IMR-90 (cell line): Measurements from ENCODE around the gene CASP8. TPM values are rescaled to one million over a fixed set of nuclear protein-coding genes. Genes with fewer than 3 reads are reported as not detected.

Experiments
- ATAC-seq: fragments of 200-7000 bp; cut with Tn5 transposase; 2 replicates; pipeline ENCODE4 v1.9.1; 2020; ENCODE audit warnings: low read depth, mild to moderate bottlenecking, moderate library complexity
- BruUV-seq: library from RNA; stranded (reverse); fragments of 400-500 nt; replicated peaks from 2 replicates; lab custom pipeline; 2021; lab: Mats Ljungman, UMichigan
- CTCF ChIA-PET: fragments of 300-600 bp; formaldehyde crosslinking; extraction: SDS; loops from one replicate; lab custom pipeline; 2021; ENCODE audit warnings: antibody characterized with exemption; lab: Yijun Ruan, JAX
- POLR2A ChIA-PET: fragments of 300-600 bp; sonication (Branson Sonifier 250); formaldehyde crosslinking; loops from one replicate; lab custom pipeline; 2022; ENCODE audit warnings: antibody characterized with exemption; ENCODE audit not compliant: unreplicated experiment; lab: Charles Lee
- DNase-seq: peaks from one replicate; pipeline ENCODE4 v3.0.0; 2013
- H2AFZ ChIP-seq: replicated peaks from 2 replicates; pipeline ENCODE3; 2013; ENCODE audit warnings: low read length, mild to moderate bottlenecking; ENCODE audit not compliant: poor library complexity
- H2AK5ac ChIP-seq: 2 replicates; pipeline ENCODE4 v1.6.1; 2013; ENCODE audit warnings: low read depth, low read length, inconsistent platforms
- H2AK9ac ChIP-seq: replicated peaks from 2 replicates; pipeline ENCODE3; 2013; ENCODE audit warnings: mild to moderate bottlenecking, low read depth, low read length, moderate library complexity; ENCODE audit not compliant: poor library complexity
- H2BK120ac ChIP-seq: 2 replicates; pipeline ENCODE4 v1.6.1; 2013; ENCODE audit warnings: low read depth, low read length, inconsistent platforms
- H2BK15ac ChIP-seq: 3 replicates; pipeline ENCODE4 v1.6.1; 2013; ENCODE audit warnings: low read depth, low read length, inconsistent platforms
- H2BK20ac ChIP-seq: 2 replicates; pipeline ENCODE4 v1.6.1; 2013; ENCODE audit warnings: low read depth, mild to moderate bottlenecking, inconsistent platforms, low read length, moderate library complexity
- H2BK5ac ChIP-seq: 2 replicates; pipeline ENCODE4 v1.6.1; 2013; ENCODE audit warnings: mild to moderate bottlenecking, low read depth, low read length, inconsistent platforms; ENCODE audit not compliant: poor library complexity, severe bottlenecking
- H3K14ac ChIP-seq: replicated peaks from 2 replicates; pipeline ENCODE4 v1.6.1; 2013; ENCODE audit warnings: low read depth, low read length, inconsistent platforms
- H3K18ac ChIP-seq: 2 replicates; pipeline ENCODE4 v1.6.1; 2013; ENCODE audit warnings: low read depth, low read length, control low read depth
- H3K23ac ChIP-seq: 2 replicates; pipeline ENCODE4 v1.6.1; 2013; ENCODE audit warnings: low read depth, low read length, inconsistent platforms
- H3K27ac ChIP-seq: 2 replicates; pipeline ENCODE4 v1.5.1; 2013; ENCODE audit warnings: mild to moderate bottlenecking, control low read depth, low read length; ENCODE audit not compliant: insufficient read depth
- H3K27me3 ChIP-seq: 2 replicates; pipeline ENCODE4 v1.6.1; 2013; ENCODE audit warnings: low read length; ENCODE audit not compliant: control insufficient read depth, insufficient read depth
- H3K36me3 ChIP-seq: 2 replicates; pipeline ENCODE4 v1.6.1; 2013; ENCODE audit warnings: low read length, mixed read lengths; ENCODE audit not compliant: control insufficient read depth, insufficient read depth
- H3K4ac ChIP-seq: 2 replicates; pipeline ENCODE4 v1.6.1; 2013; ENCODE audit warnings: low read depth, low read length, inconsistent platforms
- H3K4me1 ChIP-seq: 2 replicates; pipeline ENCODE4 v1.6.1; 2013; ENCODE audit warnings: low read length, mixed read lengths; ENCODE audit not compliant: control insufficient read depth, insufficient read depth
- H3K4me2 ChIP-seq: 2 replicates; pipeline ENCODE4 v1.6.1; 2013; ENCODE audit warnings: low read depth, mild to moderate bottlenecking, control low read depth, low read length, moderate library complexity
- H3K4me3 ChIP-seq: 2 replicates; pipeline ENCODE4 v1.5.1; 2013; ENCODE audit warnings: low read depth, mild to moderate bottlenecking, control low read depth, low read length, moderate library complexity; ENCODE audit not compliant: insufficient read depth
- H3K56ac ChIP-seq: 2 replicates; pipeline ENCODE4 v1.6.1; 2013; ENCODE audit warnings: low read length, inconsistent platforms; ENCODE audit not compliant: insufficient read depth; ENCODE audit errors: extremely low read depth
- H3K79me1 ChIP-seq, 2 experiments: 2 replicates each; pipeline ENCODE4 v1.6.1; 2013; ENCODE audit warnings: low read length in 2 of 2, inconsistent platforms in 1 of 2, low read depth in 1 of 2
- H3K9ac ChIP-seq: 2 replicates; pipeline ENCODE4 v1.6.1; 2013; ENCODE audit warnings: low read depth, low read length, control low read depth
- H3K9me1 ChIP-seq: 2 replicates; pipeline ENCODE4 v1.6.1; 2013; ENCODE audit warnings: low read length, inconsistent platforms; ENCODE audit not compliant: insufficient read depth
- H3K9me3 ChIP-seq: 2 replicates; pipeline ENCODE4 v1.6.1; 2013; ENCODE audit warnings: low read length; ENCODE audit not compliant: control insufficient read depth, insufficient read depth
- H4K20me1 ChIP-seq: 2 replicates; pipeline ENCODE4 v1.6.1; 2013; ENCODE audit warnings: low read length, inconsistent platforms; ENCODE audit not compliant: insufficient read depth
- H4K5ac ChIP-seq: 2 replicates; pipeline ENCODE4 v1.6.1; 2013; ENCODE audit warnings: mild to moderate bottlenecking, low read depth, low read length, control low read depth
- H4K8ac ChIP-seq, 2 experiments: 2 replicates each; pipeline ENCODE4 v1.6.1; 2013; ENCODE audit warnings: low read depth in 2 of 2, low read length in 2 of 2, control low read depth in 1 of 2, inconsistent platforms in 1 of 2
- H4K91ac ChIP-seq: 2 replicates; pipeline ENCODE4 v1.6.1; 2013; ENCODE audit warnings: low read depth, low read length, inconsistent platforms; ENCODE audit not compliant: insufficient read depth
- POLR2A ChIP-seq: IDR thresholded peaks from 2 replicates; pipeline ENCODE4 v1.6.1; 2012; ENCODE audit warnings: mild to moderate bottlenecking, low read depth, low read length
- WGBS, 2 experiments: methylation state at CpG; one replicate each; pipeline versions ENCODE4 v1.1.5 to v1.1.7; 2013; ENCODE audit warnings: missing lambda C conversion rate in 2 of 2; ENCODE audit not compliant: insufficient read length in 1 of 2; ENCODE audit errors: extremely low coverage in 2 of 2; 5-methylcytosine and 5-hydroxymethylcytosine counted together
- dilution Hi-C: fragments of 300-500 bp; cut with HindIII; formaldehyde crosslinking; loops from one replicate; pipeline ENCODE4 v1.14.3; 2018; ENCODE audit warnings: low sequenced_read_pairs; ENCODE audit not compliant: unreplicated experiment
- in situ Hi-C: fragments of 300-500 bp; cut with MboI; formaldehyde crosslinking; loops from 3 replicates; pipeline ENCODE4 v1.14.3; 2019; ENCODE audit warnings: low sequenced_read_pairs, inconsistent platforms, mixed read lengths
- intact Hi-C: fragments of 100-400 bp; cut with micrococcal nuclease; formaldehyde crosslinking; loops from 2 replicates; pipeline ENCODE4 v1.10.0; 2022
- polyA plus RNA-seq, 3 experiments: library from polyadenylated mRNA; depleted of rRNA; stranded (reverse); fragments of >200 nt; gene quantifications; 2 replicates each; pipeline ENCODE4 v1.2.3, GENCODE V29; 2012; ENCODE audit warnings: low replicate concordance in 1 of 3
- total RNA-seq: library from RNA; depleted of rRNA; stranded (reverse); fragments of >200 nt; gene quantifications from 2 replicates; pipeline ENCODE4 v1.2.3, GENCODE V29; 2012

The CASP8 gene
- total and polyA plus RNA-seq, 2 of the 4 experiments (the other 2 are of a cell fraction) = 13.1 to 17.0 TPM

DNA sequence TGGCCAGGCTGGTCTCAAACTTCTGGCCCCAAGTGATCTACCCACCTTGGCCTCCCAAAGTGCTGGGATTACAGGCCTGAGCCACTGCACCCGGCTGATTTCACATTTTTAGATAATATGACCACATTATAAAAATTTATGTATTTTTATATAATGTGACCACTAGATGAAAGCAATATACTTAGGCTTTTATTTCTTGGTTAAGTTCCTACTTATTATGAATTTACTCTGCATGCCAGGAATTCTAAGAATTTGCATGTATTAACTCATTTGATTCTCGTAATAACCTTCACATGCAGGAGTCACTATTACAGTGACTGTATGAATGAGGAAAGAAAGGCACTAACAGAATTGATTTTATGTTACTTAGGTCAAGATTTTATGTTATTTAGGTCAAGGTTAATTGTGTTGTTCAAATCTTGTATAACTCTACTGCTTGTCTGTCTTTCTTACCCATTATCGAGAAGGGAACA lies 25.6 kb upstream of the CASP8 start:
- Histone ChIP-seq H3K36me3 (no peaks in the 10 kb centered on the region), H4K8ac (no peak overlapping the region), H3K56ac (no peak overlapping the region), H3K4me1 (peaks cover 8% of the 10 kb centered on the region), H3K27me3 (no peaks in the 10 kb centered on the region), H3K4me2 (no peak overlapping the region), H3K27ac (no peak overlapping the region), H4K20me1 (no peaks in the 10 kb centered on the region), H3K9ac (no peak overlapping the region), H3K9me1 (no peaks in the 10 kb centered on the region), H2BK5ac (no peak overlapping the region), H2AK5ac (no peak overlapping the region), H3K4me3 (no peak overlapping the region), H2BK20ac (no peak overlapping the region), H4K91ac (no peak overlapping the region), H3K14ac (no peak overlapping the region), H4K5ac (no peak overlapping the region), H2AFZ (no peak overlapping the region), H2BK120ac (no peak overlapping the region), H3K18ac (no peak overlapping the region), H3K9me3 (no peaks in the 10 kb centered on the region), H2AK9ac (no peak overlapping the region), H2BK15ac (no peak overlapping the region), H3K4ac (no peak overlapping the region), H3K79me1 (no peaks in the 10 kb centered on the region), H3K23ac (no peak overlapping the region)
- no peak for TF ChIP-seq POLR2A
- dilution Hi-C loops (no loop called here), intact Hi-C loops (loop anchor here (5.0 to 10.0 kb wide), 2 partner anchors 218 to 470 kb away; partner anchors contain the start of genes STRADB and TRAK2), in situ Hi-C loops (loop anchor here (25.0 kb wide), 1 partner anchor 378 kb away; a partner anchor contains a TSS)
- POLR2A ChIA-PET = no interaction called here
- CTCF ChIA-PET = no interaction called here
- peak; percentile 46 for DNase-seq
- BruUV-seq = no TSS peak
- WGBS, 2 experiments = no CpG with 5 or more reads among the region's 3 CpGs
- ATAC-seq = 0 out of 2 replicates have a peak, but pooled peaks have one; percentile 3
